Thymus (tissue), 11 donors: ENCODE data around the gene MAGED1. TPM values are rescaled to one million over a fixed set of nuclear protein-coding genes. Genes with fewer than 3 reads are reported as not detected.

Experiments
- DNase-seq, 9 donors: peaks; one replicate each; pipeline ENCODE4 v3.0.0-alpha.2; 2013; ENCODE audit warnings: low spot score in 9 of 9, low read depth in 6 of 9, missing footprints in 1 of 9
- H3K27ac ChIP-seq, 2 donors: one replicate each; pipeline ENCODE4 v1.5.1; 2013; ENCODE audit warnings: control low read depth in 1 of 2, low read depth in 1 of 2, low read length in 1 of 2, mild to moderate bottlenecking in 1 of 2, moderate library complexity in 1 of 2
- H3K27me3 ChIP-seq, 2 donors: one replicate each; pipeline ENCODE4 v1.5.1; 2013; ENCODE audit warnings: low read length in 1 of 2; ENCODE audit not compliant: control insufficient read depth in 2 of 2, insufficient read depth in 1 of 2
- H3K36me3 ChIP-seq, 2 donors: one replicate each; pipeline ENCODE4 v1.5.1; 2013; ENCODE audit warnings: low read length in 1 of 2, mild to moderate bottlenecking in 1 of 2, moderate library complexity in 1 of 2; ENCODE audit not compliant: control insufficient read depth in 2 of 2, insufficient read depth in 2 of 2
- H3K4me1 ChIP-seq, 2 donors: one replicate each; pipeline ENCODE4 v1.5.1; 2013; ENCODE audit warnings: low read length in 2 of 2; ENCODE audit not compliant: control insufficient read depth in 2 of 2, insufficient read depth in 2 of 2
- H3K4me3 ChIP-seq, 2 donors: one replicate each; pipeline ENCODE4 v1.5.1; 2013; ENCODE audit warnings: low read length in 2 of 2, control low read depth in 1 of 2, mild to moderate bottlenecking in 1 of 2
- H3K9me3 ChIP-seq, 2 donors: one replicate each; pipeline ENCODE4 v1.5.1; 2013; ENCODE audit warnings: low read length in 1 of 2, mild to moderate bottlenecking in 1 of 2; ENCODE audit not compliant: control insufficient read depth in 2 of 2, insufficient read depth in 1 of 2
- WGBS: extraction: QIAGEN DNeasy Blood & Tissue Kit; methylation state at CpG from one replicate; pipeline ENCODE4 v1.1.7; 2013; 5-methylcytosine and 5-hydroxymethylcytosine counted together
- polyA plus RNA-seq: library from polyadenylated mRNA; stranded (reverse); fragments of 200-250 nt; gene quantifications from one replicate; pipeline ENCODE4 v1.2.3, GENCODE V29; 2013
- total RNA-seq: library from RNA; stranded (reverse); fragments of 120-200 nt; gene quantifications from one replicate; pipeline ENCODE4 v1.2.4, GENCODE V29; 2013
- donor health status: healthy.

The MAGED1 gene
- total and polyA plus RNA-seq, 2 donors: 33.0 to 50.7 TPM

GRCh38 chrX:51889851-51890250 lies 3.6 kb upstream of the MAGED1 start:
- H3K4me1 ChIP-seq: peaks cover 0 to 12% of the 10 kb centered on the region in 2 donors
- H3K36me3 ChIP-seq: no peaks in the 10 kb centered on the region
- H3K9me3 ChIP-seq: no peaks in the 10 kb centered on the region
- no peak overlapping the region for H3K4me3 ChIP-seq
- DNase-seq: no peak
- H3K27me3 ChIP-seq: no peaks in the 10 kb centered on the region
- H3K27ac ChIP-seq: no peak overlapping the region

DNA sequence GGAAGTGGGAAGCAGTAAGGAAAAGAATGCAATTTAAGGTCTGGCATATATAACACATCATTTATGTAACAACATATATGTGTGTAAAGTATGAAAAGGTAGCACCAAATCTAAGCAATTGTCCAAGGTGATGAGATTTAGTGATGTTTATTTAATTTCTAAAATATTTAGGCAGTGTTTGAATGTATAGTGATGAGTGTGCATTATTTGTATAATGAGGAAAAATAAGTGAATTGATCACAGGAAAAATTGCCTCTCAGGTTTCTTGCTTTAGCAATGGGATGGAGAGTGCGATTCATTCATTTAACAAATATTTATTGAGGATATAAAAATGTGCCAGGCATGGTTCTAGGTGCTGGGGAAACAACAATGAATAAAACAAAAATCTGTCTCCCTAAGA lies 2.2 kb upstream of the MAGED1 start:
- no peaks in the 10 kb centered on the region for H3K9me3 ChIP-seq
- no peaks in the 10 kb centered on the region for H3K27me3 ChIP-seq
- peak overlapping the region in 1 of 2 donors; percentile 94 for H3K27ac ChIP-seq
- peaks cover 2% of the 10 kb centered on the region in 2 donors for H3K36me3 ChIP-seq
- DNase-seq: no peak
- peaks cover 0 to 18% of the 10 kb centered on the region in 2 donors for H3K4me1 ChIP-seq
- WGBS: 100% methylated on average over 1 of the region's 1 CpG
- H3K4me3 ChIP-seq: no peak overlapping the region

- peaks cover 9% of the 10 kb centered on the region in 2 donors for H3K36me3 ChIP-seq
- no peaks in the 10 kb centered on the region for H3K27me3 ChIP-seq
- peak in 7 of 9 donors; percentile 7 to 49 (median 15) for DNase-seq
- 68% methylated on average over 6 of the region's 6 CpGs for WGBS
- peaks cover 0 to 20% of the 10 kb centered on the region in 2 donors for H3K4me1 ChIP-seq
- H3K4me3 ChIP-seq: no peak overlapping the region
- H3K9me3 ChIP-seq: no peaks in the 10 kb centered on the region
- H3K27ac ChIP-seq: peak overlapping the region; percentile 91 to 94
Measured at GRCh38 chrX:51891821-51892551, 1.4 kb upstream of the MAGED1 start.

DNA sequence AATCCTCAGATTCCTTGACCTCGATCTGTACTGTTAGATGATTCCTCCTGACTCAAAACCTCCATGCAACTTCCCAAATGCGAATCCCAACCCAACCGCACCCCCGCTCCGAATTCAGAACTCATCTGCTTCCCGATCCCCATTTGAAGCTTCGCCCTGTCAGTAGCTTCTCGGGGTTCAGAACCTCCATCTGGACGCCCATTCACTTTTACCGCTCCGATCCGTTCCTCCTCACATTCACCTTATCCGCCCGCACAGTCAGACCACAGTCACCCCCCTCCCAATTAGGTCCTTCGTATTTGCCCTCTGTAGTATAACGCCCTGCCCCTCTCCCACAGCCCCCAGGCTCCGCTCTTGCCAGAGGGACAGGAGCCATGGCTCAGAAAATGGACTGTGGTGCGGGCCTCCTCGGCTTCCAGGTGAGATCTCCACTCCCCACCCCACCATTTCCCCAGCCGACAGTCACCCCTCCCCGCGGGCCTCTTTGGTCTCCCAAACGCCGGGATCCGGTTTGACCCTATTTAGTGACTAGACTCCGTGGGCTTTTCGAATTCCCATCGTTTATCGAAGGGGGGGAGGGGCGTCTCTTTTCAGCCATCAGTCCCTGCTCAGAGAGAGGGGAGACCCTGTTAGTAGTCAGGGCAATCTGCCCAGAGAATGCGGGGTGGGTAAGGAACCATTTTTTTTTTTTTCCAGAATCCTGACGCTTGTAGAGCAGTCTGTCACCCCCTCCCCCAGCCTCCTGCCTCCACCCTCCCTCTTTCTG lies 691 bp downstream of the MAGED1 start:
- peak in 8 of 9 donors; percentile 10 to 48 (median 21) for DNase-seq
- Histone ChIP-seq H3K27me3 (no peaks in the 10 kb centered on the region), H3K4me1 (peaks cover 0 to 20% of the 10 kb centered on the region in 2 donors), H3K9me3 (no peaks in the 10 kb centered on the region), H3K4me3 (peak overlapping the region; percentile 66 to 78), H3K36me3 (peaks cover 23 to 24% of the 10 kb centered on the region in 2 donors), H3K27ac (peak overlapping the region; percentile 79 to 93)
- WGBS: under 1% methylated on average over 32 of the region's 32 CpGs

DNA sequence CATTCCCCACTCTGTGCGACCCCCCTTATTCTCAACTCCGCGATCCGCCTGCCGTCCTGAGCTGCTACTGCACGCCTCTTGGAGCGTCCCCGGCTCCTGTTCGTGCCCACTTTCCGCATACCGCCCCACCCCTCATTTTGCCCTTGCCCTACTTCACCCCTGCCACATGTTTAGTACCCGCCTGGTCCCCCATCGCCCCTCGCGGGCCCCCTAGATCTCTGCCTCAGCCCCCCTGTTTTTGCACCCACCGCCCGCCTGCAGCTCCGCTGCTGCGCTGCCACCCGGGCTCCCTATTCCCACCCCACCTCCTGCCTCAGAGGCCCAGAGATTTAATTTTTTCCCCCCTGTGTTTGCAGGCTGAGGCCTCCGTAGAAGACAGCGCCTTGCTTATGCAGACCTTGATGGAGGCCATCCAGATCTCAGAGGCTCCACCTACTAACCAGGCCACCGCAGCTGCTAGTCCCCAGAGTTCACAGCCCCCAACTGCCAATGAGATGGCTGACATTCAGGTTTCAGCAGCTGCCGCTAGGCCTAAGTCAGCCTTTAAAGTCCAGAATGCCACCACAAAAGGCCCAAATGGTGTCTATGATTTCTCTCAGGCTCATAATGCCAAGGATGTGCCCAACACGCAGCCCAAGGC lies 1.4 kb downstream of the MAGED1 start:
- DNase-seq: peak in 8 of 9 donors; percentile 32 to 83 (median 52)
- Histone ChIP-seq H3K4me1 (peaks cover 0 to 20% of the 10 kb centered on the region in 2 donors), H3K27me3 (no peaks in the 10 kb centered on the region), H3K9me3 (no peaks in the 10 kb centered on the region), H3K27ac (peak overlapping the region; percentile 83 to 93), H3K36me3 (peaks cover 27 to 31% of the 10 kb centered on the region in 2 donors), H3K4me3 (peak overlapping the region; percentile 66 to 78)
- 3% methylated on average over 25 of the region's 25 CpGs for WGBS

- H3K36me3 ChIP-seq: peaks cover 36 to 40% of the 10 kb centered on the region in 2 donors
- DNase-seq: no peak
- 98% methylated on average over 12 of the region's 12 CpGs for WGBS
Measured at GRCh38 chrX:51896626-51897025, 3.2 kb downstream of the MAGED1 start.

GRCh38 chrX:51899741-51900140 lies 6.3 kb downstream of the MAGED1 start:
- Histone ChIP-seq H3K27me3 (no peaks in the 10 kb centered on the region), H3K9me3 (no peaks in the 10 kb centered on the region), H3K4me3 (no peak overlapping the region), H3K27ac (no peak overlapping the region), H3K4me1 (peaks cover 0 to 8% of the 10 kb centered on the region in 2 donors), H3K36me3 (peaks cover 47 to 53% of the 10 kb centered on the region in 2 donors)
- WGBS: 97% methylated on average over 2 of the region's 2 CpGs
- DNase-seq: no peak

More at GRCh38 chrX:51896626-51897025, 3.2 kb downstream of the MAGED1 start:
- no peak overlapping the region for H3K27ac ChIP-seq
- H3K27me3 ChIP-seq: no peaks in the 10 kb centered on the region
- peaks cover 0 to 20% of the 10 kb centered on the region in 2 donors for H3K4me1 ChIP-seq
- H3K4me3 ChIP-seq: no peak overlapping the region
- no peaks in the 10 kb centered on the region for H3K9me3 ChIP-seq

- no peak overlapping the region for H3K27ac ChIP-seq
- WGBS: 96% methylated on average over 5 of the region's 5 CpGs
- no peak for DNase-seq
- H3K36me3 ChIP-seq: peaks cover 32 to 38% of the 10 kb centered on the region in 2 donors
- H3K27me3 ChIP-seq: no peaks in the 10 kb centered on the region
- H3K4me1 ChIP-seq: no peaks in the 10 kb centered on the region
- H3K9me3 ChIP-seq: no peaks in the 10 kb centered on the region
- H3K4me3 ChIP-seq: no peak overlapping the region
Measured at GRCh38 chrX:51902510-51903050, 9.2 kb downstream of the MAGED1 start.
